ENCODE measurements around the gene NEDD4L.

GRCh38 chr18:58255701-58256311 is 211.8 kb downstream of the NEDD4L start:
- TF ChIP-seq CTCF (IDR thresholded peaks at IDR 0.05; ENCODE audit: insufficient read depth, low read depth, low read length) (no peak), EZH2 (IDR thresholded peaks at IDR 0.05; ENCODE audit: insufficient read depth, low read length) (no peak)
